NK-92 treated with Interleukin-12 subunit alpha and Interleukin-12 subunit beta, amount 100 ng/mL, for 24 hours (cell line): ENCODE measurements around the gene RAG1.

Experiments used
- DNase-seq: peaks from one replicate; lab custom pipeline; 2025; lab: John Stamatoyannopoulos, UW

The RAG1 gene

GRCh38 chr11:36628141-36628540 lies 60.3 kb downstream of the RAG1 start:
- DNase-seq = no peak

GRCh38 chr11:36628765-36629244 lies 61.0 kb downstream of the RAG1 start:
- DNase-seq = no peak
